GM12878 (cell line): ENCODE data around the gene P2RX1. TPM values are rescaled to one million over a fixed set of nuclear protein-coding genes. Genes with fewer than 3 reads are reported as not detected.

Experiments
- HDAC6 ChIP-seq: fragments of 200-600 bp; sonication (generic); IDR thresholded peaks from one replicate; pipeline ENCODE4 v1.8.0; 2017; ENCODE audit warnings: antibody characterized with exemption; ENCODE audit not compliant: unreplicated experiment
- IKZF1 ChIP-seq: fragments of 450-650 bp; conservative IDR thresholded peaks from 2 replicates; pipeline ENCODE4 v1.6.1; 2017; ENCODE audit warnings: antibody characterized with exemption, mild to moderate bottlenecking
- LARP7 ChIP-seq: fragments of 450-650 bp; IDR thresholded peaks from 2 replicates; pipeline ENCODE4 v1.6.1; 2017; ENCODE audit warnings: mild to moderate bottlenecking
- MEF2B ChIP-seq: fragments of 450-650 bp; IDR thresholded peaks from 2 replicates; pipeline ENCODE4 v1.6.1; 2018; ENCODE audit warnings: mild to moderate bottlenecking, moderate library complexity; ENCODE audit not compliant: partially characterized antibody, poor library complexity, severe bottlenecking
- NRF1 ChIP-seq: conservative IDR thresholded peaks from 2 replicates; pipeline ENCODE4 v1.6.1; 2011; ENCODE audit warnings: mild to moderate bottlenecking, low read depth, low read length, improper control_type of control experiment
- POLR2A ChIP-seq: IDR thresholded peaks from 2 replicates; pipeline ENCODE4 v1.6.1; 2011; ENCODE audit warnings: low read depth, mild to moderate bottlenecking, low read length
- PRDM15 ChIP-seq: fragments of 450-650 bp; formaldehyde crosslinking; IDR thresholded peaks from 2 replicates; pipeline ENCODE4 v1.4.0; 2020; ENCODE audit warnings: mild to moderate bottlenecking, moderate library complexity
- RAD51 ChIP-seq: fragments of 450-650 bp; IDR thresholded peaks from 2 replicates; pipeline ENCODE4 v1.6.1; 2016; ENCODE audit warnings: moderate library complexity, mild to moderate bottlenecking, inconsistent platforms
- ZSCAN29 ChIP-seq: fragments of 450-650 bp; IDR thresholded peaks from 2 replicates; pipeline ENCODE4 v1.6.1; 2017; ENCODE audit warnings: mild to moderate bottlenecking, moderate library complexity
- polyA plus RNA-seq, 11 experiments: library from polyadenylated mRNA; depleted of rRNA in 4 of 11; unstranded in 6 of 11; stranded (reverse) in 5 of 11; fragments of >200 nt; fragmentation: Nextera tagmentation in 4 of 11; fragmentation: Illumina TruSeq in 1 of 11; extraction: Ambion mirVana in 4 of 11; extraction: Trizol in 1 of 11; gene quantifications; 1 replicate in 1 of 11; 2 replicates in 10 of 11; pipeline versions ENCODE4 v1.2.1 to v1.2.3, GENCODE V29; 2011 to 2016; ENCODE audit warnings: inconsistent platforms in 2 of 11, missing spikeins in 2 of 11, low read depth in 1 of 11
- total RNA-seq, 4 experiments: library from RNA; depleted of rRNA in 3 of 4; stranded (reverse); fragments of >200 nt in 3 of 4; fragmentation: Illumina TruSeq in 1 of 4; extraction: Trizol in 1 of 4; gene quantifications; 2 replicates each; pipeline versions ENCODE4 v1.2.1 to v1.2.3, GENCODE V29; 2013 to 2021
- TF ChIP-seq, protein P1 (sequence below): fragments of 450-650 bp; IDR thresholded peaks from 2 replicates; pipeline ENCODE4 v1.6.1; 2018; ENCODE audit warnings: borderline replicate concordance, mild to moderate bottlenecking; ENCODE audit not compliant: partially characterized antibody
- TF ChIP-seq, protein P2 (sequence below): IDR thresholded peaks from 2 replicates; pipeline ENCODE4 v1.6.1; 2012; ENCODE audit warnings: mild to moderate bottlenecking, low read depth, low read length
- TF ChIP-seq, protein P3 (sequence below): fragments of 450-650 bp; IDR thresholded peaks from 2 replicates; pipeline ENCODE4 v1.6.1; 2017; ENCODE audit warnings: mild to moderate bottlenecking, moderate library complexity

P2RX1 gene
- total and polyA plus RNA-seq, 10 of the 15 experiments (the other 5 are each of a cell fraction or from before 2014, with no cell fraction given), result 0.12 to 6.2 (median 3.4) TPM

- TF ChIP-seq, protein P1, sequence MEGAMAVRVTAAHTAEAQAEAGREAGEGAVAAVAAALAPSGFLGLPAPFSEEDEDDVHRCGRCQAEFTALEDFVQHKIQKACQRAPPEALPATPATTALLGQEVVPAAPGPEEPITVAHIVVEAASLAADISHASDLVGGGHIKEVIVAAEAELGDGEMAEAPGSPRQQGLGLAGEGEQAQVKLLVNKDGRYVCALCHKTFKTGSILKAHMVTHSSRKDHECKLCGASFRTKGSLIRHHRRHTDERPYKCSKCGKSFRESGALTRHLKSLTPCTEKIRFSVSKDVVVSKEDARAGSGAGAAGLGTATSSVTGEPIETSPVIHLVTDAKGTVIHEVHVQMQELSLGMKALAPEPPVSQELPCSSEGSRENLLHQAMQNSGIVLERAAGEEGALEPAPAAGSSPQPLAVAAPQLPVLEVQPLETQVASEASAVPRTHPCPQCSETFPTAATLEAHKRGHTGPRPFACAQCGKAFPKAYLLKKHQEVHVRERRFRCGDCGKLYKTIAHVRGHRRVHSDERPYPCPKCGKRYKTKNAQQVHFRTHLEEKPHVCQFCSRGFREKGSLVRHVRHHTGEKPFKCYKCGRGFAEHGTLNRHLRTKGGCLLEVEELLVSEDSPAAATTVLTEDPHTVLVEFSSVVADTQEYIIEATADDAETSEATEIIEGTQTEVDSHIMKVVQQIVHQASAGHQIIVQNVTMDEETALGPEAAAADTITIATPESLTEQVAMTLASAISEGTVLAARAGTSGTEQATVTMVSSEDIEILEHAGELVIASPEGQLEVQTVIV, result no peak
- TF ChIP-seq POLR2A, result peak; percentile 35; the same call in 1 of the 2 replicates
- TF ChIP-seq PRDM15 (CRISPR knock-in tag), result no peak
- 0 out of 2 replicates have a peak, but pooled peaks have one; percentile 15 for TF ChIP-seq ZSCAN29
- TF ChIP-seq RAD51, result peak; percentile 80
- peak; percentile 56 for TF ChIP-seq IKZF1
- 0 out of 2 replicates have a peak, but pooled peaks have one; percentile 8 for TF ChIP-seq NRF1
- TF ChIP-seq, protein P2, sequence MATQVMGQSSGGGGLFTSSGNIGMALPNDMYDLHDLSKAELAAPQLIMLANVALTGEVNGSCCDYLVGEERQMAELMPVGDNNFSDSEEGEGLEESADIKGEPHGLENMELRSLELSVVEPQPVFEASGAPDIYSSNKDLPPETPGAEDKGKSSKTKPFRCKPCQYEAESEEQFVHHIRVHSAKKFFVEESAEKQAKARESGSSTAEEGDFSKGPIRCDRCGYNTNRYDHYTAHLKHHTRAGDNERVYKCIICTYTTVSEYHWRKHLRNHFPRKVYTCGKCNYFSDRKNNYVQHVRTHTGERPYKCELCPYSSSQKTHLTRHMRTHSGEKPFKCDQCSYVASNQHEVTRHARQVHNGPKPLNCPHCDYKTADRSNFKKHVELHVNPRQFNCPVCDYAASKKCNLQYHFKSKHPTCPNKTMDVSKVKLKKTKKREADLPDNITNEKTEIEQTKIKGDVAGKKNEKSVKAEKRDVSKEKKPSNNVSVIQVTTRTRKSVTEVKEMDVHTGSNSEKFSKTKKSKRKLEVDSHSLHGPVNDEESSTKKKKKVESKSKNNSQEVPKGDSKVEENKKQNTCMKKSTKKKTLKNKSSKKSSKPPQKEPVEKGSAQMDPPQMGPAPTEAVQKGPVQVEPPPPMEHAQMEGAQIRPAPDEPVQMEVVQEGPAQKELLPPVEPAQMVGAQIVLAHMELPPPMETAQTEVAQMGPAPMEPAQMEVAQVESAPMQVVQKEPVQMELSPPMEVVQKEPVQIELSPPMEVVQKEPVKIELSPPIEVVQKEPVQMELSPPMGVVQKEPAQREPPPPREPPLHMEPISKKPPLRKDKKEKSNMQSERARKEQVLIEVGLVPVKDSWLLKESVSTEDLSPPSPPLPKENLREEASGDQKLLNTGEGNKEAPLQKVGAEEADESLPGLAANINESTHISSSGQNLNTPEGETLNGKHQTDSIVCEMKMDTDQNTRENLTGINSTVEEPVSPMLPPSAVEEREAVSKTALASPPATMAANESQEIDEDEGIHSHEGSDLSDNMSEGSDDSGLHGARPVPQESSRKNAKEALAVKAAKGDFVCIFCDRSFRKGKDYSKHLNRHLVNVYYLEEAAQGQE, result no peak
- TF ChIP-seq HDAC6, result no peak
- TF ChIP-seq MEF2B, result peak; percentile 55
- TF ChIP-seq, protein P3, sequence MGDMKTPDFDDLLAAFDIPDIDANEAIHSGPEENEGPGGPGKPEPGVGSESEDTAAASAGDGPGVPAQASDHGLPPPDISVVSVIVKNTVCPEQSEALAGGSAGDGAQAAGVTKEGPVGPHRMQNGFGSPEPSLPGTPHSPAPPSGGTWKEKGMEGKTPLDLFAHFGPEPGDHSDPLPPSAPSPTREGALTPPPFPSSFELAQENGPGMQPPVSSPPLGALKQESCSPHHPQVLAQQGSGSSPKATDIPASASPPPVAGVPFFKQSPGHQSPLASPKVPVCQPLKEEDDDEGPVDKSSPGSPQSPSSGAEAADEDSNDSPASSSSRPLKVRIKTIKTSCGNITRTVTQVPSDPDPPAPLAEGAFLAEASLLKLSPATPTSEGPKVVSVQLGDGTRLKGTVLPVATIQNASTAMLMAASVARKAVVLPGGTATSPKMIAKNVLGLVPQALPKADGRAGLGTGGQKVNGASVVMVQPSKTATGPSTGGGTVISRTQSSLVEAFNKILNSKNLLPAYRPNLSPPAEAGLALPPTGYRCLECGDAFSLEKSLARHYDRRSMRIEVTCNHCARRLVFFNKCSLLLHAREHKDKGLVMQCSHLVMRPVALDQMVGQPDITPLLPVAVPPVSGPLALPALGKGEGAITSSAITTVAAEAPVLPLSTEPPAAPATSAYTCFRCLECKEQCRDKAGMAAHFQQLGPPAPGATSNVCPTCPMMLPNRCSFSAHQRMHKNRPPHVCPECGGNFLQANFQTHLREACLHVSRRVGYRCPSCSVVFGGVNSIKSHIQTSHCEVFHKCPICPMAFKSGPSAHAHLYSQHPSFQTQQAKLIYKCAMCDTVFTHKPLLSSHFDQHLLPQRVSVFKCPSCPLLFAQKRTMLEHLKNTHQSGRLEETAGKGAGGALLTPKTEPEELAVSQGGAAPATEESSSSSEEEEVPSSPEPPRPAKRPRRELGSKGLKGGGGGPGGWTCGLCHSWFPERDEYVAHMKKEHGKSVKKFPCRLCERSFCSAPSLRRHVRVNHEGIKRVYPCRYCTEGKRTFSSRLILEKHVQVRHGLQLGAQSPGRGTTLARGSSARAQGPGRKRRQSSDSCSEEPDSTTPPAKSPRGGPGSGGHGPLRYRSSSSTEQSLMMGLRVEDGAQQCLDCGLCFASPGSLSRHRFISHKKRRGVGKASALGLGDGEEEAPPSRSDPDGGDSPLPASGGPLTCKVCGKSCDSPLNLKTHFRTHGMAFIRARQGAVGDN, result 0 out of 2 replicates have a peak, but pooled peaks have one; percentile 30
- TF ChIP-seq LARP7, result 0 out of 2 replicates have a peak, but pooled peaks have one; percentile 22
Measured at GRCh38 chr17:3892095-3892998, 23.9 kb downstream of the P2RX1 start (continued).
